Ascending aorta (tissue), 2 donors: Measurements from ENCODE around the gene HOMER1. TPM values are rescaled to one million over a fixed set of nuclear protein-coding genes. Genes with fewer than 3 reads are reported as not detected.

Source experiments
- DNase-seq, 2 donors: peaks; one replicate each; pipeline ENCODE4 v3.0.0-alpha.2; 2019; ENCODE audit warnings: low spot score in 2 of 2
- H3K27ac ChIP-seq, 2 donors: fragments of 200-600 bp; sonication (generic); one replicate each; pipeline ENCODE4 v1.5.1; 2016 to 2017; ENCODE audit warnings: mild to moderate bottlenecking in 1 of 2
- H3K27me3 ChIP-seq: fragments of 200-600 bp; sonication (generic); one replicate; pipeline ENCODE4 v1.5.1; 2017
- H3K36me3 ChIP-seq, 2 donors: fragments of 200-600 bp; sonication (generic); one replicate each; pipeline ENCODE4 v1.5.1; 2016
- H3K4me1 ChIP-seq, 2 donors: fragments of 200-600 bp; sonication (generic); one replicate each; pipeline ENCODE4 v1.5.1; 2016 to 2017; ENCODE audit warnings: mild to moderate bottlenecking in 1 of 2
- H3K4me3 ChIP-seq, 2 donors: fragments of 200-600 bp; sonication (generic); one replicate each; pipeline ENCODE4 v1.5.1; 2016 to 2017; ENCODE audit warnings: mild to moderate bottlenecking in 1 of 2
- H3K9me3 ChIP-seq, 2 donors: fragments of 200-600 bp; sonication (generic); one replicate each; pipeline ENCODE4 v1.5.1; 2016
- CTCF ChIP-seq, 3 experiments: fragments of 200-600 bp in 2 of 3; fragments of 450-650 bp in 1 of 3; sonication (generic) in 2 of 3; IDR thresholded peaks; one replicate each; pipeline ENCODE4 v1.5.1; 2016 to 2019; ENCODE audit warnings: antibody characterized with exemption in 3 of 3, mild to moderate bottlenecking in 1 of 3, moderate library complexity in 1 of 3
- intact Hi-C: fragments of 100-400 bp; cut with DNase I; formaldehyde crosslinking; loops from one replicate; pipeline ENCODE4 v1.15.1; 2023
- total RNA-seq: library from RNA; depleted of rRNA; stranded (reverse); fragments of >200 nt; gene quantifications from one replicate; pipeline ENCODE4 v1.1.0, GENCODE V29; 2016

HOMER1 gene
- total RNA-seq, 1 donor from 2014 or later = 2.3 TPM

- no peaks in the 10 kb centered on the region for H3K9me3 ChIP-seq
- H3K27ac ChIP-seq = no peak overlapping the region
- no peak for DNase-seq
- no peaks in the 10 kb centered on the region for H3K27me3 ChIP-seq
- TF ChIP-seq CTCF (IDR thresholded peaks at IDR 0.05) = no peak
- H3K36me3 ChIP-seq = no peaks in the 10 kb centered on the region
- intact Hi-C loops = no loop called here
- no peaks in the 10 kb centered on the region for H3K4me1 ChIP-seq
- no peak overlapping the region for H3K4me3 ChIP-seq
These were observed 112.7 kb downstream of the HOMER1 start for GRCh38 chr5:79401216-79401615.

- Histone ChIP-seq H3K9me3 (no peaks in the 10 kb centered on the region), H3K4me3 (no peak overlapping the region), H3K27ac (no peak overlapping the region), H3K27me3 (no peaks in the 10 kb centered on the region), H3K36me3 (no peaks in the 10 kb centered on the region), H3K4me1 (no peaks in the 10 kb centered on the region)
- intact Hi-C loops = no loop called here
- no peak for DNase-seq
- TF ChIP-seq CTCF (IDR thresholded peaks at IDR 0.05) = no peak
These were observed 114.9 kb downstream of the HOMER1 start for GRCh38 chr5:79399046-79399445.

- Histone ChIP-seq H3K36me3 (no peaks in the 10 kb centered on the region), H3K9me3 (no peaks in the 10 kb centered on the region), H3K4me3 (no peak overlapping the region), H3K27me3 (no peaks in the 10 kb centered on the region), H3K27ac (no peak overlapping the region), H3K4me1 (no peaks in the 10 kb centered on the region)
- no peak for TF ChIP-seq CTCF (IDR thresholded peaks at IDR 0.05)
- no peak for DNase-seq
- intact Hi-C loops = no loop called here
These were observed 116.9 kb downstream of the HOMER1 start for GRCh38 chr5:79397080-79397479.

GRCh38 chr5:79396265-79396664, 117.7 kb downstream of the HOMER1 start:
- no peaks in the 10 kb centered on the region for H3K27me3 ChIP-seq
- no peaks in the 10 kb centered on the region for H3K9me3 ChIP-seq
- no peak for TF ChIP-seq CTCF (IDR thresholded peaks at IDR 0.05)
- DNase-seq = no peak
- no peak overlapping the region for H3K4me3 ChIP-seq
- intact Hi-C loops = no loop called here
- no peak overlapping the region for H3K27ac ChIP-seq
- H3K36me3 ChIP-seq = no peaks in the 10 kb centered on the region
- H3K4me1 ChIP-seq = no peaks in the 10 kb centered on the region

DNA sequence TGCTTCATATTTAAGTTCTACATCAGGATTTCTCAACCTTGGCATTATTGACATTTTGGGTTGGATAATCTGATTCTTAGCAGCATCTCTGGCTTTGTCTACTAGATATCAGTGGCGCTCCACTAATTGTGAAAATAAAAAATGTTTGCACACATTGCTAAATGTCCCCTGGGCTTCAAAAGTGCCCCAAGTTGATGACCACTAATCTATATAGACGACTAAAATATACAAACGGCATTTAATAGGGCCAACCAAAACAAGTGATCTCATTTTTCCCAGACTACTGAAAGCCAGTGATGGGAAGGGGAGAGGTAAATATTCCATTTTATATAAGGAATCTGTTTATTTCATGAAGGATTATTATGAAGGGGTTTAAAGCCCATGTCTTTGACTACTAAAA, 118.6 kb downstream of the HOMER1 start:
- Histone ChIP-seq H3K27ac (no peak overlapping the region), H3K4me1 (no peaks in the 10 kb centered on the region), H3K36me3 (no peaks in the 10 kb centered on the region), H3K4me3 (no peak overlapping the region), H3K27me3 (no peaks in the 10 kb centered on the region), H3K9me3 (no peaks in the 10 kb centered on the region)
- no peak for DNase-seq
- no peak for TF ChIP-seq CTCF (IDR thresholded peaks at IDR 0.05)
- intact Hi-C loops = no loop called here

DNA sequence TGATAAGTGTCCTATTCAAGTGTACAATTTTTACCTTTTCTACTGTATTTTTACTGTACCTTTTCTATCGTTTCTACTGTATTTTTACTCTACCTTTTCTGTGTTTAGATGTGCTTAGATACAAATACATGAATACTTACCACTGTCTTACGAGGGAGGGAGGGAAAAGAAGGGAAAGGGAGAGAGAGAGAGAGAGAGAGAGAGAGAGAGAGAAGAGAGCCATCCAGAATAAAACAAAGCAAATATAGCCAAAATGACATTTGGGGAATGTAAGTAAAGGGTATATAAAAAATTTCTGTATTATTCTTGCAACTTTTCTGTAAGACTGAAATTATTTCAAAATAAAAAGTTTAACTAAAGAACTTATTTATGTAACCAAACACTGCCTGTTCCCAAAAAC, 121.2 kb downstream of the HOMER1 start:
- no peak overlapping the region for H3K4me3 ChIP-seq
- no peak overlapping the region for H3K27ac ChIP-seq
- H3K36me3 ChIP-seq = no peaks in the 10 kb centered on the region
- TF ChIP-seq CTCF (IDR thresholded peaks at IDR 0.05) = no peak
- H3K9me3 ChIP-seq = no peaks in the 10 kb centered on the region
- intact Hi-C loops = no loop called here
- H3K27me3 ChIP-seq = no peaks in the 10 kb centered on the region
- no peaks in the 10 kb centered on the region for H3K4me1 ChIP-seq
- no peak for DNase-seq
